ENCODE measurements around the gene TBCD.
"Not testable (repeated sequence)": the region's sequence is repeated elsewhere in the genome, so short reads cannot be mapped to it uniquely, and the experiment has no call there.

TBCD gene

DNA sequence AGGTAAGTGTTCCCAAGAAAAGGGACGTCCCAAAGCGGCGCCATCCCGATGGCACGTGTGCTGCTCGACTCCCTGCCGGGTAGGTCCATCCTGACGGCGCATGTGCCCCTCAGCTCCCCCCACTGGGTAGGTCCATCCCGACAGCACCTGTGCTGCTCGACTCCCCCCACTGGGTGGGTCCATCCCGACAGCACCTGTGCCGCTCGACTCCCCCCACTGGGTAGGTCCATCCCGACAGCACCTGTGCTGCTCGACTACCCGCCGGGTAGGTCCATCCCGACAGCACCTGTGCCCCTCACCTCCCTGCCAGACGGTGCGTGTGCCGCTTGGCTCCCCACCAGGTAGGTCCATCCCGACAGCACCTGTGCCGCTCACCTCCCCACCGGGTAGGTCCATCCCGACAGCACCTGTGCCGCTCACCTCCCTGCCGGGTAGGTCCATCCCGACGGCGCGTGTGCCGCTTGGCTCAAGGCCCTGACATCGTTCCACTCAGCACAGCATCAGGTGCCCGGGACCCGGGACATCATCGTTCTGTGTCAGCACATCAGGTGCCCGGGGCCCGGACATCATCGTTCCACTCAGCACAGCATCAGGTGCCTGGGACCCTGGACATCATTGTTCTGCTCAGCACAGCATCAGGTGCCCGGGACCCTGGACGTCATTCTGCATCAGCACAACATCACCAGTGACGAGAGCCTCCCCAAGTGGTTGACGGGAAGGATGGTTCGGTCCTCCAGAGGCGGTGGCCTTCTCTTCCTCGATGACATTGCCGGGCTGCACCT is 22.2 kb upstream of the TBCD start:
- no peak for DNase-seq (ENCODE audit: low read depth)

DNA sequence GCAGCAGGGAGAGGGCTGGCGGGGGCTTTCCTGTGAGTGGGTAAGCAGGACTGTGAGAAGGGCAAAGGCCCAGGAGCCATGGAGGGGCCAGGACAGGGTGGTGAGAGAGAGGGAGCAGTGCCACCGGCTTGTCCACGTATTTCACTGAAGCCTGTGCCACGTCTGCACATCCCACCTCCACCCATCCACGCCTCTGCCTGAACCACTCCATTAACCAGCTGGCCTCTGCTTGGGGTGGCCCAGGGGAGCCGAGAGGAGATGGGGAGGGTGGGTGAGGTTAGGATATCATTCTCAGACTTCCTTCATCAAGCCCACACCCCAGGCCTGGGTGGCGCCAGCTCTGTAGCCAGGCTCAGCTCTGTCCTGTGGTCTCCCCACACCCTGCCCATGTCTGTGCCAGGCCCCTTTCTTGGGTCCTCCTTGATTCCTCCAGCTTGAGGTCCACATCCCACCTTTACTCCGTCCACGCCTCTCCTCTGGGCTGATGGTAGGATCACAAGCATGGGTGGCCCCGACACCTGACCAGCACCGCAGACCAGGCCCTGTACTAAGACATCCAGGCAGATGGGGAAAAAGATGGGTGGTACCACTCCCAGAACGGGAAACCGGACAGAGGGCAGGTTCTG is 19.6 kb upstream of the TBCD start:
- DNase-seq (ENCODE audit: low read depth) = no peak

DNA sequence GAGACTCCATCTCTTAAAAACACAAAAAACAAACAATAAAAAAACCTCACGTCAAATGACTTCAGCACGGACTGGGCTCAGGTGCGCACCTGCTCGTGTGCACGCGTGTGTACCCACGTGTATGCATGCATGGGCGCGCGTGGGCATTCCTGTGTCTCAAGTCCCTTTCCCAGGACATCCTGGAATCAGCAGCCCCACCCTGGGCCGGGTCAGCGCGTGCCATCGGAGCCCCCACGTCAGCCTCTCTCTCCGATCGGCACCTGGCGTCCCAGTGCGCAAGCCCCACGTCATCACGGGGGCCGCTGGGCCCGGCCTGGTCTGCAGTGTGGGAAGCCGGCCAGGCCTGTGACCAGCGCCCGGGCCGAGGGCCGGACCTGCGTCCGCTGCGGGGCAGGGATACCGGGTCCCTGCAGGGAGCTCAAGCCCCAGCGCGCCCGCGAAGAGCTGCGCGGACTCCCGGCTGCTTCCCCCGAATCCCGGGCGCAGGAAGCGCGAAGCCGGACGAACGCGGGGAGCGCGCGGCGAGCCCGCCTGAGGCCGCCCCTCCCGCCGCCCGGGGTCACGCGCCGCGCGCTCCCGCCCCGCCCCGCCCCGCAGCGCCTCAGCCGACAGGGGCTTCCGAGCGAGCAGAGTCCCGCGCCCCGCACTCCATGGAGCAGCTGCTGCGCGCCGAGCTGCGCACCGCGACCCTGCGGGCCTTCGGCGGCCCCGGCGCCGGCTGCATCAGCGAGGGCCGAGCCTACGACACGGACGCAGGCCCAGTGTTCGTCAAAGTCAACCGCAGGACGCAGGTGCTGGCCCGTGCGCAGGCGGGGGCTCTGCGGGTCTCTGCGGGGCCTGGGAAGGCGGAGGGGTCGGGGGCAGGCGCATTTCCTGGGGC is 16.6 kb upstream of the TBCD start, which contains the start of gene FN3K:
FN3K (plus strand) TSS at position 629 of the 880 bp plus-strand sequence; CDS start at position 651, 22 bp downstream.
- DNase-seq (ENCODE audit: low read depth) = no peak

DNA sequence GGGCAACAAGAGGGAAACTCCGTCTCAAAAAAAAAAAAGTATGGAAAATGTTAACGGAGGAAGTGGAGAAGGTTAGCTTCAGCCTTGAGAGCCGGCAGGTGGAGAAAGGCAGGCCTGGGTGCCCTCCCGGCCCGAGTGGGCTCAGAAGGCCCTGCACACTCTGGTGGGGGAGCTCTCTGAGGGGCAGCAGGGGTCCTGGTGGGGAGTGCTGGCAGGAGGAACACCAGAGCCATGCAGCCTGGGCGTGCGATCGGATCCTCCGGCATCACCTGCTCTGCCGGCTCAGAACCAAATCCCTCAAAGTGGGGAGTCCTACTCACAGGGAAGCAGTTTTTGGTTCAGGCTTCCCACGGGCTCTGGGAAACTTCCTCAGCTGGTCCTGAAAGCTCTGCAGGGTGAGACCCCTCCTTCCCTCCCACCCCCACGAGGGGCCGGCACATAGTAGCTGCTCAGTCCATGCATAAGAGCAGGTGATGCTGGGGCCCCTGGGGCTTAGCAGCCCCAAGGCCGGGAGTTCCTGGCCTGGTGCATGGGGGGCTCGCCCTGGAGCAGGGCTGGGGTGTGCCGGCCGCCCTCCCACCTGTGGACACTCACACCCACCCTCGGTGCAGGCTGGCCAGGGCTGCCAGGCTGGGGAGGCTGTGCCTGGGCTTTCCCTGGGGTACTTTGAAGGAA is 15.2 kb upstream of the TBCD start:
- no peak for DNase-seq (ENCODE audit: low read depth)

DNA sequence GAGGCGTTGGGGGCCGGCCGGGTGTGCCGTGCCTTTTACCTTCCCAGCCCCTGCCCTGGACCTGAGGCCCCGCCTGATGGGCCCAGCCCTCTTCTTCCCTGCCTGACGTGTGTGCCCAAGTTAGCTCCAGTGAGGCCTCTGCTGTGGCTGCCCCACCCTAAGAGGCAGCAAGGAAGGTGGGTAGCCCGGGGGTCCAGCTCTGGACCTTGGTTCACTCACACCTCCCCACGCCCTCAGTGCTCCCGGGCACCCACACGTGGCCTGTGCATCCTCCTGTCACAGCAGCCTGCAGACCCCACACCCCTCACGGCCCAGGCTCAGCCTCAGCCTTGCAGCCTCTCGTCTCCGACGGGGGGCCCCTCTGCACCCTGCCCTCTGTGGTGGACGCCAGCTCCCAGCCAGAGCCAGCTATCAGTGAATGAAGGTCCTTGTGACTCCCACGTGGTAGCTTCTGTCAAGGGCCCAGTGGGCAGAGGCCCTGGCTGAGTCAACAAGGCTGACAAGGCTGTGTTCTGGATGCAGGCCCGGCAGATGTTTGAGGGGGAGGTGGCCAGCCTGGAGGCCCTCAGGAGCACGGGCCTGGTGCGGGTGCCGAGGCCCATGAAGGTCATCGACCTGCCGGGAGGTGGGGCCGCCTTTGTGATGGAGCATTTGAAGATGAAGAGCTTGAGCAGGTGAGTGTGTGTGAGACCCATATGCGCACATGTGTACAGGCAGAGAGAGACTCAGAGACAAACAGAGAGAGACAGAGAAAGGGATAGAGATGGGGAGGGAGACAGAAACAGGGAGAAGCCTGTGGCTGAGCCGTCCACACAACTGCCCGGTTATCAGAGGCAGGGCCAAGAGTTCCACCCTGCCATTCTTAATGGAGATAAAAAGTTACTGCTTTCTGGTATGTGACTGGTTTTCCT is 13.6 kb upstream of the TBCD start:
- DNase-seq (ENCODE audit: low read depth) = no peak

DNA sequence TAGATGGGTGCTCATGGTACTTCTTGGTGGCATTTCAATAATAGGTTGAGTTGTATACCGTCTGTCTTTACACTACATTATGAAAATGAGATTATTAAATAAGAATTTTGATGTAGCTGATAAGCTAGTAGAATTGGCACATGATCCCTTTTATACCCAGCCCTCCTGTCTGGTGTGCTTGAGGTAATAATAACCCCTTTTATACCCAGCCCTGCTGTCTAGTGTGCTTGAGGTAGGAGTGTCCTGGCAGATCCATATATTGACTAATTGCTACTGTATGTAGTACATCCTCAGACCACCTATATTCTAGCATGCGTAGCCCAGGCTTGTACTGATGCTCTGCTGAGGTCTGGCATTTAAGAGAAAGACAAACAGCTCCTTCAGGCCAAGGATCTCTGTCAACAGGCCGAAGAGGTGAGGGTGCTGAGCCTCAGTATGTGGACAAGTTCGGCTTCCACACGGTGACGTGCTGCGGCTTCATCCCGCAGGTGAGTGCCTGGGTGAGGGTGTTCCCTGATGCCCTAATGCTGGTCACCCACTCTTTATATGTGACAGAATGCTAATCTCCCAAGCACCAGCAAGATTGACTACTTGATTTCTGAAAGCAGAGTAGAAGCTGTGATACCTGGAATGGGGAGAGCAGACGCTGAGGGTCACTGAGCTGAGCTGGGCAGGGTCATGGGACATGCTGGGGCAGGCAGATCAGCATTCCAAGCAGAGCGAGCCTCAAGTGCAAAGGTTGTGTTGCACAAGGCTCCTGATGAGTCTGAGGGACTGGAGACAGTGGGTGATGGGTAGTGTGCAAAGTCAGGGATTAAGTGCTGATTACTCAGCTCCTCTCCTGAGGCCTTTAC is 10.7 kb upstream of the TBCD start:
- DNase-seq (ENCODE audit: low read depth) = no peak

DNA sequence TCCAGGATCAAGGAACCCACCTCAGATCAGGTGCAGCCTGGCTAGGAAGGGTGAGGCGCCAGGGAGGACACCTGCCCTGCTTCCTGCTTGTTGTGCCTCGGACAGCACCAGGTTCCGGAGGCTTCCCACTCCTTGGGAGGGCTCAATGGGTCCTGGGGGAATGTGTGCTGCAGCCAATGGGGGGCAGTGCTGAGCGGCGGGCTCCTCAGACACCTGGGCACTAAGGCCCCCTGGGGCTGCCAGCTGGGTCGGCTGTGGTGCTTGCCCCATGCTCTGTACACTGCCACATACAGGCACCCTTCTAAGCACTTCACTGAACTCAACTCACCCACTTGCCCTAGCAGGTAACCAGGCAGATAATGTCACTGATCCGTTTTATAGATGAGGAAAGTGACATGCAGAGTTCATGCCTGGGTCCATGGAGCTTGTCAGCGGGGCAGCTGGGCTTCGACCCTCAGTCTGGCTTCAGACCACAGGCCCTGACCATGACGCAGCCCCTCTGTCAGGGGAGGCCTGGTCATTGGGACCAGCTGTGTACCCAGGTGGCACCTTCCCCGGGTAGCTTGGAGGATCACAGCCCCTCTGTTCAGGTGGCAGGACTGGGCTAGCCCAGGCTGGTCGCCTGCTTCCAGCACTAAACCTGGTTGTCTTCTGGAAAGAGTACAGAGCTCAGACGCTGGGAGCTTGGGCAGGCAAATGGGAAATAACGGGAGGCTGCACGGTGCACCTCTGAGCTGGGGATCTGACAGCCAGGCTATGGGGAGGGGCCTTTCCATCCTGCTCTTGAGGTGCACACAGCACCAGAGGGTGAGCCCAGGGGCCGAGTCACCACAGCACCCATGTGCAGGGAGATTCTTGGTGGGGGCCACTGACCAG is 8.3 kb upstream of the TBCD start:
- DNase-seq (ENCODE audit: low read depth) = no peak

DNA sequence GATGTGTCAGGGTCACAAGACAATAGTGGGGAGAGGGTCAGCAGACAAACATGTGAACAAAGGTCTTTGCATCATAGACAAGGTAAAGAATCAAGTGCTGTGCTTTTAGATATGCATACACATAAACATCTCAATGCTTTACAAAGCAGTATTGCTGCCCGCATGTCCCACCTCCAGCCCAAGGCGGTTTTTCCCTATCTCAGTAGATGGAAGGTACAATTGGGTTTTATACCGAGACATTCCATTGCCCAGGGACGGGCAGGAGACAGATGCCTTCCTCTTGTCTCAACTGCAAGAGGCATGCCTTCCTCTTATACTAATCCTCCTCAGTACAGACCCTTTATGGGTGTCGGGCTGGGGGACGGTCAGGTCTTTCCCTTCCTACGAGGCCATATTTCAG is 7.1 kb upstream of the TBCD start:
- DNase-seq (ENCODE audit: low read depth) = not testable (repeated sequence)

DNA sequence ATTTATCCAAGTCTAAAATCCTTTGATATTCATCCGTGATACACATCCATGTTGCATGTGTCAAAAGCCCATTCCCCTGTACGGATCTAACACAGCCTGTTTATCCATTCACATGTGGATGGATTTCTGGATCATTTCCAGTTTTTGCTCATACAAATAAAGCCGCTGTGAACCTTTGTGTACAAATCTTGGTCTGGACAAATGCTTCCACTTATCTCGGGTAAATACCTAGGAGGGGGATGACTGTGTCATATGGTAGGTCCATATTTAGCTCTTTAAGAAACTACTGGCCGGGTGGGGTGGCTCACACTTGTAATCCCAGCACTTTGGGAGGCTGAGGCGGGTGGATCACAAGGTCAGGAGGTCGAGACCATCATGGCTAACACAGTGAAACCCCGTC is 6.3 kb upstream of the TBCD start:
- no peak for DNase-seq (ENCODE audit: low read depth)

DNA sequence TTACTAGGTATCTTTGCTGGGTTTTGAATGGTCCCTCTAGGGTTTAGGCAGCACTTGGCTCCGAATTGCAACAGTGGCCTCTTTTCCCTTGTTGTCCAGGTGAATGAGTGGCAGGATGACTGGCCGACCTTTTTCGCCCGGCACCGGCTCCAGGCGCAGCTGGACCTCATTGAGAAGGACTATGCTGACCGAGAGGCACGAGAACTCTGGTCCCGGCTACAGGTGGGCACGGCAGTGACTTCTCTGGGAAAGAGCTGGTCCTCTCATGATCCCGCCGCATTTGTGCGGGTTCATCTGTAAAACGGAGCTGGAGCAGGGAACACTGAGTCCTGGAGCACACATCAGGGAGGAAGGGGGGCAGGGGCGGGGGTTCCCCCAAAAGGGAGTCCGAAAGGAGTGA is 3.1 kb upstream of the TBCD start:
- no peak for DNase-seq (ENCODE audit: low read depth)

DNA sequence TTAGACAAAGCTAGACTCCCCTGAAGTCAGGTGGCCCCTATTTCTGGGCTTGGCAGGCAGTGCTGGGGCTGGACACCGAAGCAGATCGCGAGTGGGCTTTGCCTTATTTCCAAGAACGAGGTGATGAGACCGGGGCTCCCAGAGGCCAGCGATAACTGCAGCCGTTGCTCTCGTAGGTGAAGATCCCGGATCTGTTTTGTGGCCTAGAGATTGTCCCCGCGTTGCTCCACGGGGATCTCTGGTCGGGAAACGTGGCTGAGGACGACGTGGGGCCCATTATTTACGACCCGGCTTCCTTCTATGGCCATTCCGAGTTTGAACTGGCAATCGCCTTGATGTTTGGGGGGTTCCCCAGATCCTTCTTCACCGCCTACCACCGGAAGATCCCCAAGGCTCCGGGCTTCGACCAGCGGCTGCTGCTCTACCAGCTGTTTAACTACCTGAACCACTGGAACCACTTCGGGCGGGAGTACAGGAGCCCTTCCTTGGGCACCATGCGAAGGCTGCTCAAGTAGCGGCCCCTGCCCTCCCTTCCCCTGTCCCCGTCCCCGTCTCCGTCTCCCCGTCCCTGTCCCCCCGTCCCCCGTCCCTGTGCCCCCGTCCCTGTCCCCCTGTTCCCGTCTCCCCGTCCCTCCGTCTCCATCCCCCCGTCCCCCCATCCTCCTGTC is 1.5 kb upstream of the TBCD start:
- no peak for DNase-seq (ENCODE audit: low read depth)

DNA sequence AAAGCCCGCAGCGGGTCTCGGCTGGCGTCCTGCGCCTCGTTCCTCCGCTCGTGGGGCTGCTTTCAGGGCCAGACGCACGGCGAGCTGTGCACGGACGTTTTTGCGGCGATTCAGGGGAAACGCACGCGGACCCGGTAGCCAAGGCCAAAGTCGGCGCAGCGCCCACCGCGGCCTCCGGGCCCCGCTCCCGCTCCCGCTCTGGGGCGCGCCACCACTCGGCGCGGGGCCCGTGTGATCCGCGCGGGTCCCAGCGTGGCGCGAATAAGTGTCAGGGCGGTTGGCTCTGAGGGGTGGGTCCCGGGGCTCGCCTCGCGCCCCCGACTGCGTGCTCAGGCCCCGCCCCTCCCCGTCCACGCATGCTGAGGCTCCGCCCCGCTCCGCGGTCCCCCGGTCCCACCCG is 694 bp upstream of the TBCD start:
- DNase-seq (ENCODE audit: low read depth) = no peak

DNA sequence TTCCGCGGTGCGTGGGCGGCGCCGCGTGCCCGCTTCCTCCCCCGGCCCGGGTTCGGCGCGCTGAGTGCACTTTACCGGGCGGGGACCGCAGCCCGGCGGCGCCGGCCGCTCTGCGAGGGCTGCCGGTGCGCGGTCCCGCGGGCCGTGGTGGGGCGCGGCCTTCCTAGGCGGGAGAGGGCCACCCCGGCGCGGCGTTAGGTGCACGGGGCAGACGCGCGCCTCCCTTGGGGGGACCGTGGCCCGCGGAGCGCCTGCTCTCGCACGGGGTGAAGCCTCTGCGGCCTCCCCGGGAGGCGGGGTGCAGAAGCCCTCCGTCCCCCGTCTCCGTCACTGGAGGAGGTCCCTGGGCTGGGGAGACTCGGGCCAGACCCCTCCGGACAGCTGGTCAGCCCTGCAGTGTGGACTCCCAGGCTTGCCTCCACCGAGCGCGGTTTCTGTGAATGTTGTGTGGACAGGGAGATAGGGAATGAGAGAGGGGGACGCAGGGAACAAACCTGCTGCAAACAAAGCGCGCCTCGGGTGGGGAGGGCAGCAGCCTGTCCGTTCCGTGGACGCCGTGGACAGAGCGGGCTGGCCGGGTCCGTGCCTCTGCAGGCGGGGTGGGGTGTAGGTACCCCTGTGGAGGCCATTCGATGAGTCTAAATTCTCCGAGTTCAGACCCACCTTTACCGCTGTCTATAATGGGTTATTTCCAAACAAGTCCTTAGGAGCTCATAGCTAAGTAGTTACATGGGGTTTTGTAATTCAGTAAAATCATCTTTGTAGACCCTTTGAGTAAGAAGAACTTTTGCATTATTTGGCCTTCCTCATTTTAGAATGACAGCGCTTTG is 721 bp downstream of the TBCD start:
- no peak for DNase-seq (ENCODE audit: low read depth)

DNA sequence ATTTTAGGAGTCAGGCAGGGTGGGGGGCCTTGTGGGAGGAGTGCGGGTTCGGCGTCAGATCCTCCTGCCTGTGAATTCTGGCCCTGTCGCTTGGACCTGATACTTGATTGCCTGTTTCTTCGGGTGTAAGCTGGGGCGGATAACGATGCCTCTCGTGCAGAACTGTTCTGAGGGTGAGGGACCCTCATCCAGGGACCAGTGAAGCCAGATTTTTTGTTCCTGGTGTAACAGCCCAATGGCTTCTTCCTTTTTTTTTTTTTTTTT is 1.3 kb downstream of the TBCD start:
- DNase-seq (ENCODE audit: low read depth) = no peak

DNA sequence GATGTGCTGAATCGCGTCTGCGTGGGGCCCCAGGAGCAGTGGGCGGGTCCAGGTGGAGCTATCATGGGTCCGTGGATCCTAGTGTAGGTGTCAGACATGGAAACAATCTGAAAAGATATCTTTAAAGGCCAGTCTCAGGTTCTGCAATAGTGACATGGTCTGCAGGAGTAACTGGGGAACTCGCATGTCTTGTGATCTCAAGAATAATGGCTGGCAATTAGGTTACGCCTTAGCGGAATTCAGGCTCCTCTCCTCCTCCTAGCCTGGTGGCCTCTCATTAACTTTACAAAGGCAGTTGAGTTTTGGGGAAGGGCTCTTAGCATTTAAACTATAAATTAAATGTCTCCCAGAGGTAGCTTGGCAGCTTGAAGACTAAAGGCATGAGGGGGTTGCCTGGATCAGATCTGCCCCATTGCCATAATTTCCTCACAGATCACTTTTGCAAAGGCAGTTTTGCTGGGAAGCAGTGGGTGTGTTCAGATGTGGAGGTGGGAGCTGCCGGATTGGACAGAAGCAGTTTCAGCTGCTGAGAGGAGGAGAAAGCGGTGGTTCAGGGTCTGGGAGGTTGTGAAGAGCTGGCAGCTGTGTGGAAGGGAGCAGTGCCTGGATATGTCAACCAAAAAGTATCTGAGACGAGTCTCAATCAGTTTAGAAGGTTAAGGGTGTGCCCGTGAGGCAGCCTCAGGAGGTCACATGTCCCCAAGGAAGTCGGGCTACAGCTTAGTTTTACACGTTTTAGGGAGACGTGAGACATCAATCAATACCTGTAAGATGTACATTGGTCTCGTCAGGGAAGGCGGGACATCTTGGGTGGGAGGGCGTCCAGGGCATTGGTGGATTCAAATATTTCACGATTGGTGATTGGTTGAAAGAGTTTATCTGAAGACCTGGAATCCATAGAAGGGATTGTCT is 2.7 kb downstream of the TBCD start:
- no peak for DNase-seq (ENCODE audit: low read depth)

DNA sequence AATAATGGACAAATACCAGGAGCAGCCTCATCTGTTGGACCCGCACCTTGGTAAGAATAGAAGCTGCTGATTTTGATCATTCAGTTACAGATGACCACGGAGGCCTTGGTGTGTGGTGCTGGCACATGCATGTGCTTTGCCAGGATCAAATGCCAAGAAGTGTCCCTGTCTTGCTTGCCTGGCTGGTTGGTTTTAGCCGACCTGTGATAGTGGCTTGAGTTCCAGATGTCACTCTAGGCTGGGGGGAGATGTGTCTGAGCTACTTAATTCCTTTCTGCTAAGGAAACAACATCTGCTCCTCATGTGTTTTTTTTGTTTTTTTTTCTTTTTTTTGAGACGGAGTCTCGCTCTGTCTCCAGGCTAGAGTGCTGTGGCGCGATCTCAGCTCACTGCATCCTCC is 4.3 kb downstream of the TBCD start:
- DNase-seq (ENCODE audit: low read depth) = no peak

DNA sequence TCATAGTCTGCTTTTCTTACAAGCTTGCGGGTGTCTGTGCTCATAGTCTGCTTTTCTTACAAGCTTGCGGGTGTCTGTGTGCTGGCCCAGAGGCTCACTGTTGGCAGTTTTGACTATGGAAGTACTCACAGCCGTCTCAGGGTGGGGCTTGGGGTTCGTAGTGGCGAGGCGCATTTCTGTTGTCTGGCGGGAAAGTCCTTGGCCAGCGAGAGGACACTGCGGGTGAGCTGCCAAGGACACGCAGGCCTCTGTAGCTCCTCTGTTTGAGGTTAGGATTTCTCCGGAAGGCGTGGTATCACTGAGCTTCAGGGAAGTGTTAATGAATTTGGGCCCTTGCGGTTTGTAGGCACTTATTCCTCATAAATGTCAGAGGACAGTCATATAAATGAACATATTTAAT is 13.5 kb downstream of the TBCD start:
- no peak for DNase-seq (ENCODE audit: low read depth)
